ENCODE results near the gene GTF2H3. TPM values are rescaled to one million over a fixed set of nuclear protein-coding genes. Genes with fewer than 3 reads are reported as not detected.
"Not testable (repeated sequence)": the region's sequence is repeated elsewhere in the genome, so short reads cannot be mapped to it uniquely, and the experiment has no call there.

GTF2H3 gene
- total RNA-seq, 1 donor from 2014 or later, result 13.9 TPM

DNA sequence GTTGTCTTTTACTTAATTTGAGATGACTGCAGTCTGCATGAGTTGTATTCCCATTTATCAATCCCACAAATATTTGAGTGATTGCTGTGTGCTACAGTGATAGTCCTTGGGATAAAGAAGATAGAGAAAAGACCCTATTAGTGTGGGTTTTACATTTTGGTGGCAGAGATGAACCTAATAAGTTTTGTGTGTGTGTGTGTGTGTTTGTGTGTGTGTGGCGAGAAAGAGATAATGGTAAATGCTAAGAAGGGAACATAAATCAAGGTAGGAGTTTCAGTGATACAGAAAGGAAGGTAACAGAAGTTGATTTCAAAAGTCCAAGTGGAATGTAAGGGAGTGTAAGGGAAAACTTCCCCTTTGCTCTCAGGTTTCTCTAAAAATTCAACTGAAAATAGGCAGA is 34.3 kb upstream of the GTF2H3 start:
- intact Hi-C loops (cut with micrococcal nuclease), result no loop called here
- H3K36me3 ChIP-seq, result peaks cover 50% of the 10 kb centered on the region
- TF ChIP-seq, protein P1, sequence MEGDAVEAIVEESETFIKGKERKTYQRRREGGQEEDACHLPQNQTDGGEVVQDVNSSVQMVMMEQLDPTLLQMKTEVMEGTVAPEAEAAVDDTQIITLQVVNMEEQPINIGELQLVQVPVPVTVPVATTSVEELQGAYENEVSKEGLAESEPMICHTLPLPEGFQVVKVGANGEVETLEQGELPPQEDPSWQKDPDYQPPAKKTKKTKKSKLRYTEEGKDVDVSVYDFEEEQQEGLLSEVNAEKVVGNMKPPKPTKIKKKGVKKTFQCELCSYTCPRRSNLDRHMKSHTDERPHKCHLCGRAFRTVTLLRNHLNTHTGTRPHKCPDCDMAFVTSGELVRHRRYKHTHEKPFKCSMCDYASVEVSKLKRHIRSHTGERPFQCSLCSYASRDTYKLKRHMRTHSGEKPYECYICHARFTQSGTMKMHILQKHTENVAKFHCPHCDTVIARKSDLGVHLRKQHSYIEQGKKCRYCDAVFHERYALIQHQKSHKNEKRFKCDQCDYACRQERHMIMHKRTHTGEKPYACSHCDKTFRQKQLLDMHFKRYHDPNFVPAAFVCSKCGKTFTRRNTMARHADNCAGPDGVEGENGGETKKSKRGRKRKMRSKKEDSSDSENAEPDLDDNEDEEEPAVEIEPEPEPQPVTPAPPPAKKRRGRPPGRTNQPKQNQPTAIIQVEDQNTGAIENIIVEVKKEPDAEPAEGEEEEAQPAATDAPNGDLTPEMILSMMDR (IDR thresholded peaks at IDR 0.05; ENCODE audit: borderline replicate concordance), result no peak

DNA sequence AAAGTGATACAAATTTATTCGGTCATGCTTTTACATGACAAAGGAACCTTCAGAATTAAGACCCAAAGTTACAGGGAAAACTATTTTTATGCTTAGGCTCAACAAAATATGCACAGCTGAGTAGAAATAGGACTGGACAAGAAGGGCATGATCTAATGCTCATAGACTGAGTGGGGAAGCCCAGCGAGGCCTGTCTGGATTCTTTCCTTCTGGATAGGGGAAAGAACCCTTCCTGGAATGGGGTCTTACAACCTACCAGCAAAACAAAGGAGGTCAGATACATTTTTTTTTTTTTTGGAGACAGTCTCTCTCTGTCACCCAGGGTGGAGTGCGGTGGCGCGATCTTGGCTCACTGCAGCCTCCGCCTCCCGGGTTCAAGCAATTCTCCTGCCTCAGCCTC is 33.9 kb upstream of the GTF2H3 start:
- H3K36me3 ChIP-seq, result peaks cover 47% of the 10 kb centered on the region
- no peaks in the 10 kb centered on the region for H3K9me3 ChIP-seq (replicated peaks)
- DNase-seq, result no peak
- intact Hi-C loops (cut with micrococcal nuclease), result no loop called here
- TF ChIP-seq, protein P1 (IDR thresholded peaks at IDR 0.05; ENCODE audit: borderline replicate concordance), result no peak
- no peak overlapping the region for H3K4me3 ChIP-seq
- peaks cover 45% of the 10 kb centered on the region for H3K4me1 ChIP-seq
- no peak overlapping the region for H3K27ac ChIP-seq (replicated peaks)
- H3K27me3 ChIP-seq (ENCODE audit: low read depth), result no peaks in the 10 kb centered on the region

More for the DNA sequence above, 34.3 kb upstream of the GTF2H3 start:
- H3K9me3 ChIP-seq (replicated peaks), result no peaks in the 10 kb centered on the region
- H3K4me3 ChIP-seq, result no peak overlapping the region
- H3K27me3 ChIP-seq (ENCODE audit: low read depth), result no peaks in the 10 kb centered on the region
- DNase-seq, result no peak
- no peak overlapping the region for H3K27ac ChIP-seq (replicated peaks)
- H3K4me1 ChIP-seq, result peaks cover 45% of the 10 kb centered on the region

DNA sequence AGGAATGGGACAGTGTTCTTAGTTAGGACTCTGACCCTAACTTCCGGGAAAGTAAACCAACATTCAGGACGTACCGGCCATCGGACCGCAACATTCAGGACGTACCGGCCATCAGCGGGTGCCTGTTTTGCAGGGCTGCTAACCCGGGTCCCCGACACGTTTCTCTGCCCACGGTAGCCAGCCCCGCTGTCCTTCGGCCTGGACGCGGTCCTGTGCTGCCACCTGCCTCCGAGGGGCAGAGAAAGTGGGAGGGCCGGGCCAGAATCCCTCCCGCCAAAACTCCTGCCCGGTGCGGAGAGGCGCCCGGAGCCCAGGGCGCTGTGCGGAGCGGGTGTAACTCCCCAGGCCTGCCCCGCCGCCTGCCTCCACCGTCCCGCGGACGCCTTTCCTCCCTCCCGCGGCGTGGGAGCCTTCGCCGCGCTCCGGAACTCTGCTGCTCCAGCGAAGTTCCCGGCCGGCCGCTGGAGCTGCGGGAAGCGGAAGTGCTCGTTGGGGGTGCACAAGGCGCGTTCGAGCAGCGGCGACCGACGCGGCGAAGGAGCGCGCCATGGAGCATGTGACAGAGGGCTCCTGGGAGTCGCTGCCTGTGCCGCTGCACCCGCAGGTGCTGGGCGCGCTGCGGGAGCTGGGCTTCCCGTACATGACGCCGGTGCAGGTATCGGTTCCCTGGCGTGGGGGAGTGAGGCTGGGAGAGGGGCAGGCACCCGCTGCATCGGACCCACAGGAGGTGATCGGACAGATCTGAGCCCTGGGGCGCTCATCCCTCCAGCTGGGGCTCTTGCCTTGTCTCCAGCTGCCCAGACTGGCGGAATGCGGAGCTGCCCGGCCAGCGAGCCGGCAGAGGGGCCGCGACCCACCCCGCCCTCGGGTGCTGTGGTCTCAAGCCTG is 31.8 kb upstream of the GTF2H3 start, which contains the start of gene DDX55:
Gene DDX55, plus strand, starts transcription at position 498 of the 888 bp plus-strand sequence. Its CDS starts 50 bp downstream, at position 548.
- TF ChIP-seq, protein P1 (IDR thresholded peaks at IDR 0.05; ENCODE audit: borderline replicate concordance), result peak; percentile 75
- peak within 1 kb of the TSS; percentile 94 for H3K27ac ChIP-seq (replicated peaks)
- peak; percentile 85 for DNase-seq
- no peaks in the 10 kb centered on the region for H3K27me3 ChIP-seq (ENCODE audit: low read depth)
- intact Hi-C loops (cut with micrococcal nuclease), result no loop called here
- H3K4me3 ChIP-seq, result peak within 1 kb of the TSS; percentile 82
- no peaks in the 10 kb centered on the region for H3K9me3 ChIP-seq (replicated peaks)
- H3K4me1 ChIP-seq, result peaks cover 34% of the 10 kb centered on the region
- peaks cover 48% of the 10 kb centered on the region for H3K36me3 ChIP-seq

- TF ChIP-seq, protein P1 (IDR thresholded peaks at IDR 0.05; ENCODE audit: borderline replicate concordance), result no peak
- no peak for DNase-seq
- intact Hi-C loops (cut with micrococcal nuclease), result no loop called here
- peak overlapping the region; percentile 94 for H3K27ac ChIP-seq (replicated peaks)
- peaks cover 34% of the 10 kb centered on the region for H3K4me1 ChIP-seq
- H3K4me3 ChIP-seq, result peak overlapping the region; percentile 82
- H3K9me3 ChIP-seq (replicated peaks), result no peaks in the 10 kb centered on the region
- H3K36me3 ChIP-seq, result peaks cover 48% of the 10 kb centered on the region
- H3K27me3 ChIP-seq (ENCODE audit: low read depth), result no peaks in the 10 kb centered on the region
These were observed 30.9 kb upstream of the GTF2H3 start for GRCh38 chr12:123602651-123603195.

- H3K27ac ChIP-seq (replicated peaks); DNase-seq; intact Hi-C loops (cut with micrococcal nuclease); H3K27me3 ChIP-seq (ENCODE audit: low read depth); H3K9me3 ChIP-seq (replicated peaks): not testable (repeated sequence)
- peak overlapping the region; percentile 82 for H3K4me3 ChIP-seq
- H3K36me3 ChIP-seq, result peaks cover 48% of the 10 kb centered on the region
- peaks cover 34% of the 10 kb centered on the region for H3K4me1 ChIP-seq
These were observed 30.1 kb upstream of the GTF2H3 start for GRCh38 chr12:123603495-123603894.

- no peak for DNase-seq
- Histone ChIP-seq H3K27me3 (ENCODE audit: low read depth) (no peaks in the 10 kb centered on the region), H3K27ac (replicated peaks) (no peak overlapping the region), H3K4me3 (no peak overlapping the region), H3K4me1 (peaks cover 10% of the 10 kb centered on the region), H3K36me3 (peaks cover 82% of the 10 kb centered on the region), H3K9me3 (replicated peaks) (no peaks in the 10 kb centered on the region)
- TF ChIP-seq, protein P1 (IDR thresholded peaks at IDR 0.05; ENCODE audit: borderline replicate concordance), result no peak
- intact Hi-C loops (cut with micrococcal nuclease), result no loop called here
These were observed 25.9 kb upstream of the GTF2H3 start for GRCh38 chr12:123607756-123608155.
